ENCODE data around the gene TBC1D9B. TPM values are rescaled to one million over a fixed set of nuclear protein-coding genes. Genes with fewer than 3 reads are reported as not detected.

The TBC1D9B gene
- total and polyA plus RNA-seq, 2 of the 13 experiments (the other 11 are each of a cell fraction or from before 2014, with no cell fraction given), result 35.0 to 50.0 TPM

DNA sequence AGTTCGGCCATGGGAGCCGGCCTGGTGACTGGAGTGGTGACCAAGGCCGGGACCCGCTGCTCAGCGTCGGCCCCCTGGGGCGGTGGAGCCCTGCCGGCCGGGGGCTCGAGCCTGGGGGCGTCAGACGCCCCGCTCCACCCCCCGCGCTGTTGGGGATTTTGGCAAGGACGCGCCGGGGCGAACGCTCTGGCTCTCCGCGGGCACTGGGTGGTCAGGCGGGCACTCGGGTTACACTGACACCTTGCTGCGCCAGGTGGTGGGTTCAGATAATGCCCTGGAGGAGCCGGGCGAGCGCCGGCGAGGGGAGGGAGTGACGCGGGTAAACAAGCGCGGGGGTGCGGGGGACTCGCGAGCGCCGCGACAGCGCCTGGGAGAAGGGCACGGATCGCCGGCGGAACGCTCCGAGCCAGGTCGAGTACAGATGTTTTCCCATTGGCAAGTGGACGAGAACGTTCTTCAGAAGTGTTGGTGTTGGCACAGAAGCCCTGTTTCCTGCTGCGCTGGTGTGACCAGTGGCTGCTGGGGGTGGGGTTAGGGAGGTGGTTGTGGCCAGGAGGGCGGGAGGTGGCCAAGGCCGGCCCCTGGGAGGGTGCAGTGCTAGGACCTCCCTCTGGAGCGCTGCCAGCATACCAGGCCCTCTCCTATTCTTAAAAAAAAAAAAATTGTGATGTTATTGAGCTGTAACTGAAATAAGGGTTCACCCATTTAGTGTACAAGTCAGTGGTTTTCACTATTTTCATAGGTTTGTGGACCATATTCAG is 86.2 kb downstream of the TBC1D9B start (continued):
- TF ChIP-seq RXRA (CRISPR knock-in tag; IDR thresholded peaks at IDR 0.05), result peak; percentile 41; the same call in 1 of the 2 replicates
- TF ChIP-seq SP2 (CRISPR knock-in tag; IDR thresholded peaks at IDR 0.05), result peak; percentile 9; the same call in 1 of the 2 replicates
- peak; percentile 31; the same call in 1 of the 2 replicates for TF ChIP-seq FOXK1 (CRISPR knock-in tag; IDR thresholded peaks at IDR 0.05; ENCODE audit: borderline replicate concordance, low read depth)
- peak; percentile 54; the same call in 1 of the 2 replicates for TF ChIP-seq TARDBP (CRISPR knock-in tag; IDR thresholded peaks at IDR 0.05)
- TF ChIP-seq, protein P1, sequence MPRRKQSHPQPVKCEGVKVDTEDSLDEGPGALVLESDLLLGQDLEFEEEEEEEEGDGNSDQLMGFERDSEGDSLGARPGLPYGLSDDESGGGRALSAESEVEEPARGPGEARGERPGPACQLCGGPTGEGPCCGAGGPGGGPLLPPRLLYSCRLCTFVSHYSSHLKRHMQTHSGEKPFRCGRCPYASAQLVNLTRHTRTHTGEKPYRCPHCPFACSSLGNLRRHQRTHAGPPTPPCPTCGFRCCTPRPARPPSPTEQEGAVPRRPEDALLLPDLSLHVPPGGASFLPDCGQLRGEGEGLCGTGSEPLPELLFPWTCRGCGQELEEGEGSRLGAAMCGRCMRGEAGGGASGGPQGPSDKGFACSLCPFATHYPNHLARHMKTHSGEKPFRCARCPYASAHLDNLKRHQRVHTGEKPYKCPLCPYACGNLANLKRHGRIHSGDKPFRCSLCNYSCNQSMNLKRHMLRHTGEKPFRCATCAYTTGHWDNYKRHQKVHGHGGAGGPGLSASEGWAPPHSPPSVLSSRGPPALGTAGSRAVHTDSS (CRISPR knock-in tag; conservative IDR thresholded peaks at IDR 0.05), result no peak
- TF ChIP-seq GFI1 (CRISPR knock-in tag; IDR thresholded peaks at IDR 0.05; ENCODE audit: borderline replicate concordance), result 0 out of 2 replicates have a peak, but pooled peaks have one; percentile 41
- no peak for TF ChIP-seq ZNF24 (IDR thresholded peaks at IDR 0.05)
- TF ChIP-seq KLF12 (CRISPR knock-in tag; IDR thresholded peaks at IDR 0.05; ENCODE audit: borderline replicate concordance), result 0 out of 2 replicates have a peak, but pooled peaks have one; percentile 49
- TF ChIP-seq, protein P2, sequence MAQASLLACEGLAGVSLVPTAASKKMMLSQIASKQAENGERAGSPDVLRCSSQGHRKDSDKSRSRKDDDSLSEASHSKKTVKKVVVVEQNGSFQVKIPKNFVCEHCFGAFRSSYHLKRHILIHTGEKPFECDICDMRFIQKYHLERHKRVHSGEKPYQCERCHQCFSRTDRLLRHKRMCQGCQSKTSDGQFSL (CRISPR knock-in tag; IDR thresholded peaks at IDR 0.05), result 0 out of 2 replicates have a peak, but pooled peaks have one; percentile 28
- TF ChIP-seq POLR2AphosphoS5 (IDR thresholded peaks at IDR 0.05; ENCODE audit: low read depth, low read length), result peak; percentile 78
- peak; percentile 35; the same call in 1 of the 2 replicates for TF ChIP-seq FOXA3 (CRISPR knock-in tag; IDR thresholded peaks at IDR 0.05)
- 0 out of 2 replicates have a peak, but pooled peaks have one; percentile 16 for TF ChIP-seq TOPORS (CRISPR knock-in tag; IDR thresholded peaks at IDR 0.05)
- TF ChIP-seq, protein P3, sequence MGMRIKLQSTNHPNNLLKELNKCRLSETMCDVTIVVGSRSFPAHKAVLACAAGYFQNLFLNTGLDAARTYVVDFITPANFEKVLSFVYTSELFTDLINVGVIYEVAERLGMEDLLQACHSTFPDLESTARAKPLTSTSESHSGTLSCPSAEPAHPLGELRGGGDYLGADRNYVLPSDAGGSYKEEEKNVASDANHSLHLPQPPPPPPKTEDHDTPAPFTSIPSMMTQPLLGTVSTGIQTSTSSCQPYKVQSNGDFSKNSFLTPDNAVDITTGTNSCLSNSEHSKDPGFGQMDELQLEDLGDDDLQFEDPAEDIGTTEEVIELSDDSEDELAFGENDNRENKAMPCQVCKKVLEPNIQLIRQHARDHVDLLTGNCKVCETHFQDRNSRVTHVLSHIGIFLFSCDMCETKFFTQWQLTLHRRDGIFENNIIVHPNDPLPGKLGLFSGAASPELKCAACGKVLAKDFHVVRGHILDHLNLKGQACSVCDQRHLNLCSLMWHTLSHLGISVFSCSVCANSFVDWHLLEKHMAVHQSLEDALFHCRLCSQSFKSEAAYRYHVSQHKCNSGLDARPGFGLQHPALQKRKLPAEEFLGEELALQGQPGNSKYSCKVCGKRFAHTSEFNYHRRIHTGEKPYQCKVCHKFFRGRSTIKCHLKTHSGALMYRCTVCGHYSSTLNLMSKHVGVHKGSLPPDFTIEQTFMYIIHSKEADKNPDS (CRISPR knock-in tag; IDR thresholded peaks at IDR 0.05), result peak; percentile 58; the same call in 1 of the 2 replicates
- 0 out of 2 replicates have a peak, but pooled peaks have one; percentile 13 for TF ChIP-seq RARA (CRISPR knock-in tag; IDR thresholded peaks at IDR 0.05)
- TF ChIP-seq, protein P4, sequence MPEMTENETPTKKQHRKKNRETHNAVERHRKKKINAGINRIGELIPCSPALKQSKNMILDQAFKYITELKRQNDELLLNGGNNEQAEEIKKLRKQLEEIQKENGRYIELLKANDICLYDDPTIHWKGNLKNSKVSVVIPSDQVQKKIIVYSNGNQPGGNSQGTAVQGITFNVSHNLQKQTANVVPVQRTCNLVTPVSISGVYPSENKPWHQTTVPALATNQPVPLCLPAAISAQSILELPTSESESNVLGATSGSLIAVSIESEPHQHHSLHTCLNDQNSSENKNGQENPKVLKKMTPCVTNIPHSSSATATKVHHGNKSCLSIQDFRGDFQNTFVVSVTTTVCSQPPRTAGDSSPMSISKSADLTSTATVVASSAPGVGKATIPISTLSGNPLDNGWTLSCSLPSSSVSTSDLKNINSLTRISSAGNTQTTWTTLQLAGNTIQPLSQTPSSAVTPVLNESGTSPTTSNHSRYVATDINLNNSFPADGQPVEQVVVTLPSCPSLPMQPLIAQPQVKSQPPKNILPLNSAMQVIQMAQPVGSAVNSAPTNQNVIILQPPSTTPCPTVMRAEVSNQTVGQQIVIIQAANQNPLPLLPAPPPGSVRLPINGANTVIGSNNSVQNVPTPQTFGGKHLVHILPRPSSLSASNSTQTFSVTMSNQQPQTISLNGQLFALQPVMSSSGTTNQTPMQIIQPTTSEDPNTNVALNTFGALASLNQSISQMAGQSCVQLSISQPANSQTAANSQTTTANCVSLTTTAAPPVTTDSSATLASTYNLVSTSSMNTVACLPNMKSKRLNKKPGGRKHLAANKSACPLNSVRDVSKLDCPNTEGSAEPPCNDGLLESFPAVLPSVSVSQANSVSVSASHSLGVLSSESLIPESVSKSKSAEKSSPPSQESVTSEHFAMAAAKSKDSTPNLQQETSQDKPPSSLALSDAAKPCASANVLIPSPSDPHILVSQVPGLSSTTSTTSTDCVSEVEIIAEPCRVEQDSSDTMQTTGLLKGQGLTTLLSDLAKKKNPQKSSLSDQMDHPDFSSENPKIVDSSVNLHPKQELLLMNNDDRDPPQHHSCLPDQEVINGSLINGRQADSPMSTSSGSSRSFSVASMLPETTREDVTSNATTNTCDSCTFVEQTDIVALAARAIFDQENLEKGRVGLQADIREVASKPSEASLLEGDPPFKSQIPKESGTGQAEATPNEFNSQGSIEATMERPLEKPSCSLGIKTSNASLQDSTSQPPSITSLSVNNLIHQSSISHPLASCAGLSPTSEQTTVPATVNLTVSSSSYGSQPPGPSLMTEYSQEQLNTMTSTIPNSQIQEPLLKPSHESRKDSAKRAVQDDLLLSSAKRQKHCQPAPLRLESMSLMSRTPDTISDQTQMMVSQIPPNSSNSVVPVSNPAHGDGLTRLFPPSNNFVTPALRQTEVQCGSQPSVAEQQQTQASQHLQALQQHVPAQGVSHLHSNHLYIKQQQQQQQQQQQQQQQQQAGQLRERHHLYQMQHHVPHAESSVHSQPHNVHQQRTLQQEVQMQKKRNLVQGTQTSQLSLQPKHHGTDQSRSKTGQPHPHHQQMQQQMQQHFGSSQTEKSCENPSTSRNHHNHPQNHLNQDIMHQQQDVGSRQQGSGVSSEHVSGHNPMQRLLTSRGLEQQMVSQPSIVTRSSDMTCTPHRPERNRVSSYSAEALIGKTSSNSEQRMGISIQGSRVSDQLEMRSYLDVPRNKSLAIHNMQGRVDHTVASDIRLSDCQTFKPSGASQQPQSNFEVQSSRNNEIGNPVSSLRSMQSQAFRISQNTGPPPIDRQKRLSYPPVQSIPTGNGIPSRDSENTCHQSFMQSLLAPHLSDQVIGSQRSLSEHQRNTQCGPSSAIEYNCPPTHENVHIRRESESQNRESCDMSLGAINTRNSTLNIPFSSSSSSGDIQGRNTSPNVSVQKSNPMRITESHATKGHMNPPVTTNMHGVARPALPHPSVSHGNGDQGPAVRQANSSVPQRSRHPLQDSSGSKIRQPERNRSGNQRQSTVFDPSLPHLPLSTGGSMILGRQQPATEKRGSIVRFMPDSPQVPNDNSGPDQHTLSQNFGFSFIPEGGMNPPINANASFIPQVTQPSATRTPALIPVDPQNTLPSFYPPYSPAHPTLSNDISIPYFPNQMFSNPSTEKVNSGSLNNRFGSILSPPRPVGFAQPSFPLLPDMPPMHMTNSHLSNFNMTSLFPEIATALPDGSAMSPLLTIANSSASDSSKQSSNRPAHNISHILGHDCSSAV (CRISPR knock-in tag; IDR thresholded peaks at IDR 0.05; ENCODE audit: borderline replicate concordance), result no peak

All from HepG2 (cell line).